ENCODE results near the gene C2CD4B.

The C2CD4B gene

DNA sequence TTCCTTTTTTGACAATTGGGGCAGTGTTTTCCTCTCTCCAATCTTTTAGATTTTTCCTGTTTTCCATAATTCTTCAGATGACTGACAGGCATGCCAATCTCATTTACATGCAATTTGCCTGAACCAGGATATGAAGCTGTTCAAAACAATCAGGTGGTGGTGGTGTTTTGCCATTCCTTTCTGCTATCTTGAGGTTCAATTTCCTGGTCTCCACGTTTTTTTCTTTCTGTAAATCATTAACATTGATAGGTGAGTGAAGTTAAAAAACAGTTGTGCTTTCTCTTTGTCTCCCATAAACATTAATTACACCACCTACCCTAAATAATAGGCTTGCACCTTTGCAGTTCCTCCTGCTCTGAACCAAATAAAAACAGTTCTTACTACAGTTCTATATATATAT, 49.2 kb downstream of the C2CD4B start:
- no peak for DNase-seq

Measured in activated CD4-positive, alpha-beta T cell treated with anti-CD3 and anti-CD28 coated beads for 1 hour (primary cell).